Psoas muscle (tissue), 8 donors: ENCODE data around the gene LHFPL6. TPM values are rescaled to one million over a fixed set of nuclear protein-coding genes. Genes with fewer than 3 reads are reported as not detected.

Source experiments
- ATAC-seq, 4 donors: fragments of 200-7000 bp; cut with Tn5 transposase; one replicate each; pipeline ENCODE4 v1.9.1; 2020; ENCODE audit warnings: moderate library complexity in 3 of 4, mild to moderate bottlenecking in 2 of 4
- DNase-seq, 2 donors: peaks; one replicate each; pipeline ENCODE4 v3.0.0-alpha.2; 2020
- H3K27ac ChIP-seq: fragments of 200-600 bp; one replicate; pipeline ENCODE4 v1.8.0; 2022
- H3K27me3 ChIP-seq, 3 donors: fragments of 200-600 bp in 1 of 3; one replicate each; pipeline versions ENCODE4 v1.6.1 to v1.8.0; 2013 to 2022; ENCODE audit warnings: low read length in 2 of 3, mild to moderate bottlenecking in 2 of 3, moderate library complexity in 1 of 3; ENCODE audit not compliant: insufficient read depth in 3 of 3
- H3K36me3 ChIP-seq, 2 donors: fragments of 200-600 bp in 1 of 2; one replicate each; pipeline versions ENCODE4 v1.6.1 to v1.8.0; 2013 to 2022; ENCODE audit warnings: low read depth in 1 of 2, mild to moderate bottlenecking in 1 of 2, moderate library complexity in 1 of 2; ENCODE audit not compliant: insufficient read depth in 1 of 2
- H3K4me1 ChIP-seq: fragments of 200-600 bp; one replicate; pipeline ENCODE4 v1.8.0; 2022
- H3K4me3 ChIP-seq: fragments of 200-600 bp; one replicate; pipeline ENCODE4 v1.8.0; 2022; ENCODE audit warnings: mild to moderate bottlenecking
- H3K9me3 ChIP-seq: fragments of 200-600 bp; one replicate; pipeline ENCODE4 v1.8.0; 2022
- CTCF ChIP-seq: fragments of 200-600 bp; IDR thresholded peaks from one replicate; pipeline ENCODE4 v1.8.0; 2022; ENCODE audit warnings: antibody characterized with exemption
- WGBS, 3 donors: extraction: QIAGEN DNeasy Blood & Tissue Kit; methylation state at CpG; one replicate each; pipeline versions ENCODE4 v1.1.6 to v1.1.7; 2013; 5-methylcytosine and 5-hydroxymethylcytosine counted together
- intact Hi-C, 2 donors: fragments of 100-400 bp; cut with DNase I; formaldehyde crosslinking; loops; one replicate each; pipeline versions ENCODE4 v1.11.0 to v1.14.2; 2022
- polyA plus RNA-seq, 3 donors: library from polyadenylated mRNA; stranded (reverse); fragments of 200-250 nt; gene quantifications; one replicate each; pipeline ENCODE4 v1.2.3, GENCODE V29; 2013
- total RNA-seq, 4 donors: library from RNA; stranded (reverse); fragmentation: NEBNext Ultra II Directional in 2 of 4; extraction: Animal tissue kit (Norgen Biotek cat#: 25700) in 2 of 4; gene quantifications; one replicate each; pipeline versions ENCODE4 v1.2.1 to v1.2.4, GENCODE V29; 2021 to 2023
- donor health status: healthy with polysubstance abuse.
- donor health status: DM: no; HTN: no; CAD: no; lungs with moderate emphysema.
- donor health status: Bipolar disorder and iron deficiency.
- donor health status: healthy.
- donor health status: DM: yes; HTN: yes; CAD: no.
- donor health status: DM: no; HTN: no; CAD: no.
- donor health status: DM: no; HTN: no; CAD: no.
- donor health status: DM: yes; HTN: yes; CAD: no.

The LHFPL6 gene
- total and polyA plus RNA-seq, 7 donors = 15.0 to 35.8 (median 17.3) TPM

- 85 to 86% (median 85%) methylated on average over 1 of the region's 1 CpG for WGBS, 3 donors
- intact Hi-C loops = no loop called here
Observed at GRCh38 chr13:39635564-39635963, 32.6 kb upstream of the LHFPL6 start.

GRCh38 chr13:39632994-39633393, 30.0 kb upstream of the LHFPL6 start:
- peaks cover 7% of the 10 kb centered on the region for H3K9me3 ChIP-seq
- no peak overlapping the region for H3K27ac ChIP-seq
- no peak overlapping the region for H3K4me3 ChIP-seq
- DNase-seq (no peak), ATAC-seq (no peak)
- no peaks in the 10 kb centered on the region for H3K36me3 ChIP-seq
- intact Hi-C loops = loop anchor here in 1 of 2 donors (2.0 kb wide), 1 partner anchor 50 kb away; no protein-coding TSS in a partner anchor
- no peaks in the 10 kb centered on the region for H3K4me1 ChIP-seq
- peaks cover 0 to 5% (median 0%) of the 10 kb centered on the region in 3 donors for H3K27me3 ChIP-seq
- TF ChIP-seq CTCF = no peak

More at GRCh38 chr13:39635564-39635963, 32.6 kb upstream of the LHFPL6 start:
- Histone ChIP-seq H3K4me1 (no peaks in the 10 kb centered on the region), H3K27me3 (peaks cover 0 to 5% (median 0%) of the 10 kb centered on the region in 3 donors), H3K4me3 (no peak overlapping the region), H3K36me3 (no peaks in the 10 kb centered on the region), H3K9me3 (peaks cover 7% of the 10 kb centered on the region), H3K27ac (no peak overlapping the region)
- DNase-seq (no peak), ATAC-seq (no peak)
- TF ChIP-seq CTCF = no peak

- intact Hi-C loops = no loop called here
- peaks cover 0 to 5% (median 0%) of the 10 kb centered on the region in 3 donors for H3K27me3 ChIP-seq
- peaks cover 7% of the 10 kb centered on the region for H3K9me3 ChIP-seq
- DNase-seq (no peak), ATAC-seq (no peak)
- H3K36me3 ChIP-seq = no peaks in the 10 kb centered on the region
- TF ChIP-seq CTCF = no peak
- WGBS, 3 donors = 91 to 92% (median 91%) methylated on average over 1 of the region's 1 CpG
- H3K4me1 ChIP-seq = no peaks in the 10 kb centered on the region
- no peak overlapping the region for H3K27ac ChIP-seq
- no peak overlapping the region for H3K4me3 ChIP-seq
Observed at GRCh38 chr13:39631307-39631706, 28.3 kb upstream of the LHFPL6 start.

- TF ChIP-seq CTCF = no peak
- H3K9me3 ChIP-seq = no peaks in the 10 kb centered on the region
- peaks cover 0 to 5% (median 0%) of the 10 kb centered on the region in 3 donors for H3K27me3 ChIP-seq
- no peak overlapping the region for H3K4me3 ChIP-seq
- ATAC-seq (no peak), DNase-seq (no peak)
- 84 to 91% (median 88%) methylated on average over 1 of the region's 1 CpG for WGBS, 3 donors
- no peaks in the 10 kb centered on the region for H3K36me3 ChIP-seq
- no peak overlapping the region for H3K27ac ChIP-seq
- no peaks in the 10 kb centered on the region for H3K4me1 ChIP-seq
- intact Hi-C loops = no loop called here
Observed at GRCh38 chr13:39623466-39623865, 20.5 kb upstream of the LHFPL6 start.

GRCh38 chr13:39618561-39618960, 15.6 kb upstream of the LHFPL6 start:
- no peak overlapping the region for H3K27ac ChIP-seq
- intact Hi-C loops = loop anchor here (5.0 kb wide), 2 partner anchors 346 to 566 kb away; no protein-coding TSS in a partner anchor
- TF ChIP-seq CTCF = no peak
- no peaks in the 10 kb centered on the region for H3K36me3 ChIP-seq
- peaks cover 0 to 5% (median 0%) of the 10 kb centered on the region in 3 donors for H3K27me3 ChIP-seq
- no peak for DNase-seq
- no peak for ATAC-seq
- no peak overlapping the region for H3K4me3 ChIP-seq
- 64 to 81% (median 78%) methylated on average over 1 of the region's 1 CpG for WGBS, 3 donors
- H3K4me1 ChIP-seq = no peaks in the 10 kb centered on the region
- H3K9me3 ChIP-seq = no peaks in the 10 kb centered on the region
